Cardiac fibroblast (primary cell): Measurements from ENCODE around the gene C1QA.

ENCODE experiments used
- DNase-seq, 2 donors: peaks; one replicate each; pipeline versions ENCODE4 v3.0.0 to v3.0.0-alpha.2; 2010; ENCODE audit warnings: low read depth in 2 of 2
- H3K4me3 ChIP-seq, 2 donors: replicated peaks in 1 of 2; 1 replicate in 1 of 2; 2 replicates in 1 of 2; pipeline ENCODE4 v1.5.1; 2011; ENCODE audit warnings: low read depth in 2 of 2, low read length in 2 of 2, mild to moderate bottlenecking in 2 of 2, moderate library complexity in 1 of 2
- CTCF ChIP-seq: IDR thresholded peaks from one replicate; pipeline ENCODE4 v1.5.1; 2011; ENCODE audit warnings: low read depth, mild to moderate bottlenecking, low read length, inconsistent platforms

The C1QA gene

GRCh38 chr1:22611530-22611947 lies 24.9 kb upstream of the C1QA start:
- DNase-seq = peak; percentile 64
- no peak overlapping the region for H3K4me3 ChIP-seq
- TF ChIP-seq CTCF = no peak

- no peak for DNase-seq
- no peak for TF ChIP-seq CTCF
- H3K4me3 ChIP-seq = no peak overlapping the region
These were observed 23.5 kb upstream of the C1QA start for GRCh38 chr1:22612671-22613571.

GRCh38 chr1:22613572-22613918 lies 22.9 kb upstream of the C1QA start:
- DNase-seq = no peak
- H3K4me3 ChIP-seq = no peak overlapping the region
- no peak for TF ChIP-seq CTCF

GRCh38 chr1:22613951-22614350 lies 22.5 kb upstream of the C1QA start:
- H3K4me3 ChIP-seq = no peak overlapping the region
- no peak for DNase-seq
- no peak for TF ChIP-seq CTCF

GRCh38 chr1:22615886-22616285 lies 20.5 kb upstream of the C1QA start:
- TF ChIP-seq CTCF = no peak
- H3K4me3 ChIP-seq = no peak overlapping the region
- no peak for DNase-seq

GRCh38 chr1:22616571-22616970 lies 19.9 kb upstream of the C1QA start:
- TF ChIP-seq CTCF = no peak
- H3K4me3 ChIP-seq = no peak overlapping the region
- DNase-seq = no peak
